Measurements from ENCODE around the gene ALK. TPM values are rescaled to one million over a fixed set of nuclear protein-coding genes. Genes with fewer than 3 reads are reported as not detected.

ALK gene
- total and polyA plus RNA-seq, 2 donors (not counting 1 experiment from before 2014, with no cell fraction given): not detected

GRCh38 chr2:29456429-29456828, 465.0 kb downstream of the ALK start:
- peaks cover 7% of the 10 kb centered on the region for H3K27me3 Mint-ChIP-seq
- H4K20me1 ChIP-seq (ENCODE audit: control insufficient read depth, insufficient read depth, low read length, poor library complexity, severe bottlenecking): no peaks in the 10 kb centered on the region
- H3K36me3 ChIP-seq (replicated peaks in 1 of 2; ENCODE audit: control extremely low read depth in 1 of 2, control insufficient read depth in 1 of 2, extremely low read depth in 1 of 2, insufficient read depth in 2 of 2, low read length in 1 of 2): no peaks in the 10 kb centered on the region
- H3K4me1 Mint-ChIP-seq: no peaks in the 10 kb centered on the region
- no peaks in the 10 kb centered on the region for H3K4me1 ChIP-seq (ENCODE audit: control insufficient read depth in 2 of 2, insufficient read depth in 2 of 2, low read length in 2 of 2)
- ChIA-PET CTCF (no interaction called here), POLR2A (no interaction called here)
- H3K79me2 ChIP-seq (ENCODE audit: control insufficient read depth, insufficient read depth, low read length): no peaks in the 10 kb centered on the region
- TF ChIP-seq CTCF (IDR thresholded peaks at IDR 0.05): no peak
- no peak for TF ChIP-seq EZH2 (IDR thresholded peaks at IDR 0.05; ENCODE audit: borderline replicate concordance, insufficient read depth, low read depth, low read length, poor library complexity, severe bottlenecking)
- no peaks in the 10 kb centered on the region for H3K9me3 ChIP-seq (ENCODE audit: control extremely low read depth in 1 of 3, control insufficient read depth in 2 of 3, insufficient read depth in 1 of 3, low read length in 2 of 3)
- DNase-seq (no peak), ATAC-seq (ENCODE audit: low read depth) (no peak)
- intact Hi-C loops (cut with micrococcal nuclease): no loop called here
- H3K27me3 ChIP-seq (replicated peaks in 1 of 4; ENCODE audit: control extremely low read depth in 1 of 4, control insufficient read depth in 3 of 4, insufficient read depth in 4 of 4, low read length in 3 of 4): no peaks in the 10 kb centered on the region
- H2AFZ ChIP-seq (ENCODE audit: insufficient read depth, low read depth, low read length, poor library complexity, severe bottlenecking): no peak overlapping the region
- H3K27ac Mint-ChIP-seq: no peak overlapping the region
- no peak overlapping the region for H3K4me3 Mint-ChIP-seq
- no peak overlapping the region for H3K27ac ChIP-seq (ENCODE audit: low read length in 2 of 2)
- H3K4me2 ChIP-seq (replicated peaks; ENCODE audit: low read depth, low read length, poor library complexity, severe bottlenecking): no peak overlapping the region
- H3K9ac ChIP-seq (ENCODE audit: low read length): no peak overlapping the region
- no peaks in the 10 kb centered on the region for H3K9me3 Mint-ChIP-seq (ENCODE audit: insufficient read depth)
- no peak overlapping the region for H3K4me3 ChIP-seq (ENCODE audit: control extremely low read depth in 1 of 5, extremely low read depth in 1 of 5, insufficient read depth in 1 of 5, low read depth in 2 of 5, low read length in 4 of 5)

GRCh38 chr2:29455200-29455860, 466.1 kb downstream of the ALK start:
- H3K4me1 ChIP-seq (ENCODE audit: control insufficient read depth in 2 of 2, insufficient read depth in 2 of 2, low read length in 2 of 2): no peaks in the 10 kb centered on the region
- H3K4me2 ChIP-seq (replicated peaks; ENCODE audit: low read depth, low read length, poor library complexity, severe bottlenecking): no peak overlapping the region
- no peak for TF ChIP-seq CTCF (IDR thresholded peaks at IDR 0.05)
- no peak for TF ChIP-seq EZH2 (IDR thresholded peaks at IDR 0.05; ENCODE audit: borderline replicate concordance, insufficient read depth, low read depth, low read length, poor library complexity, severe bottlenecking)
- no peak overlapping the region for H2AFZ ChIP-seq (ENCODE audit: insufficient read depth, low read depth, low read length, poor library complexity, severe bottlenecking)
- Mint-ChIP-seq H3K27me3 (peaks cover 7% of the 10 kb centered on the region), H3K4me3 (no peak overlapping the region), H3K9me3 (ENCODE audit: insufficient read depth) (no peaks in the 10 kb centered on the region), H3K4me1 (no peaks in the 10 kb centered on the region), H3K27ac (no peak overlapping the region)
- ChIA-PET POLR2A (no interaction called here), CTCF (no interaction called here)
- no peaks in the 10 kb centered on the region for H3K36me3 ChIP-seq (replicated peaks in 1 of 2; ENCODE audit: control extremely low read depth in 1 of 2, control insufficient read depth in 1 of 2, extremely low read depth in 1 of 2, insufficient read depth in 2 of 2, low read length in 1 of 2)
- no peak overlapping the region for H3K9ac ChIP-seq (ENCODE audit: low read length)
- no peak for ATAC-seq (ENCODE audit: low read depth)
- no peaks in the 10 kb centered on the region for H3K79me2 ChIP-seq (ENCODE audit: control insufficient read depth, insufficient read depth, low read length)
- 0% methylated on average over 2 of the region's 6 CpGs for WGBS (ENCODE audit: insufficient coverage)
- DNase-seq: no peak
- H3K27me3 ChIP-seq (replicated peaks in 1 of 4; ENCODE audit: control extremely low read depth in 1 of 4, control insufficient read depth in 3 of 4, insufficient read depth in 4 of 4, low read length in 3 of 4): no peaks in the 10 kb centered on the region
- H3K4me3 ChIP-seq (ENCODE audit: control extremely low read depth in 1 of 5, extremely low read depth in 1 of 5, insufficient read depth in 1 of 5, low read depth in 2 of 5, low read length in 4 of 5): no peak overlapping the region
- no peaks in the 10 kb centered on the region for H3K9me3 ChIP-seq (ENCODE audit: control extremely low read depth in 1 of 3, control insufficient read depth in 2 of 3, insufficient read depth in 1 of 3, low read length in 2 of 3)
- no peak overlapping the region for H3K27ac ChIP-seq (ENCODE audit: low read length in 2 of 2)
- intact Hi-C loops (cut with micrococcal nuclease): no loop called here
- H4K20me1 ChIP-seq (ENCODE audit: control insufficient read depth, insufficient read depth, low read length, poor library complexity, severe bottlenecking): no peaks in the 10 kb centered on the region
